HG03135 (cell line): ENCODE measurements around the gene MUC15.
"Not testable (repeated sequence)": the region's sequence is repeated elsewhere in the genome, so short reads cannot be mapped to it uniquely, and the experiment has no call there.

ENCODE experiments used
- ATAC-seq: cut with Tn5 transposase; IDR thresholded peaks from one replicate; pipeline ENCODE4 v1.9.1; 2021; ENCODE audit warnings: mild to moderate bottlenecking, moderate library complexity; ENCODE audit not compliant: unreplicated experiment

Gene MUC15, protein sequence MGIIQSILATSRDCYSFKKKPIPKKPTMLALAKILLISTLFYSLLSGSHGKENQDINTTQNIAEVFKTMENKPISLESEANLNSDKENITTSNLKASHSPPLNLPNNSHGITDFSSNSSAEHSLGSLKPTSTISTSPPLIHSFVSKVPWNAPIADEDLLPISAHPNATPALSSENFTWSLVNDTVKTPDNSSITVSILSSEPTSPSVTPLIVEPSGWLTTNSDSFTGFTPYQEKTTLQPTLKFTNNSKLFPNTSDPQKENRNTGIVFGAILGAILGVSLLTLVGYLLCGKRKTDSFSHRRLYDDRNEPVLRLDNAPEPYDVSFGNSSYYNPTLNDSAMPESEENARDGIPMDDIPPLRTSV

DNA sequence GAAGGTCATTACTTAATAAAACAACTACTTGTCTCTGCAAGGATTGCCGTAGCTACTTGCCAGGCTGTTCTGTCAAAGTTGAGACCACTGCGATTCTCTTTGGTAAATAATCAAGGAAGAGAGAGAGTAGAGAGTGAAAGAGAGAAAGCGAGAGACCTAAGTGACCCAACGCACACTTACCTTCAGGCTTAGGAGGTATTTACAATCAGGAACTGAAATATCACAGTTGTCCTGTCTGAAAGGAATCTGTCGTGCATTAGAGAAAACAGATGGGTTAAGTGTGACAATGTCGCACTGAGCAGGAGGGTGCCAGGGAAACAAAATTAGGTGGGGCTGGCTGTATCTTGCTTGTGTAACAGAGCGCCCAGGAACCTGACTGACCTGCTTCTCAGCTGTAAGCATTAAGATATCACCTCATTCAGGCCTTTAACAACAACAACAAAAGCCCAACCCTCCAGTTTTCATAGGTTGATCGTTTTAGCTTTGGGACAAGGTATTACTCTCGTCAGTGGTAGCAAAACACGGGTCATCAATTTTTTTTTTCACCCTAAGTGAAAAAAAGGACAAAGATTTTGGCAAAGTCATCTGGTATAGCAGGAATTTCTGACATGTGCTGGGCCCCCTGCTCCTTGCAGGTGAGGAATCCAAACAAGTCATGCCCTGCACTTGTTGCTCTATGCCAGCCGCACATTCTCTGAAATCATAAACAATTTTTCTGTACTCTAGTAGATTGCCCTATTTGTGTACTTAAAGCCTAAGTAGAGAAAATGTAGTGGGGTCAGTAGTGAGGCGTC is at the start of gene MUC15:
Gene MUC15 (minus strand): TSS at position 403 of the 794 bp plus-strand sequence. CDS start 5,169 bp downstream, outside the sequence.
- no peak for ATAC-seq

DNA sequence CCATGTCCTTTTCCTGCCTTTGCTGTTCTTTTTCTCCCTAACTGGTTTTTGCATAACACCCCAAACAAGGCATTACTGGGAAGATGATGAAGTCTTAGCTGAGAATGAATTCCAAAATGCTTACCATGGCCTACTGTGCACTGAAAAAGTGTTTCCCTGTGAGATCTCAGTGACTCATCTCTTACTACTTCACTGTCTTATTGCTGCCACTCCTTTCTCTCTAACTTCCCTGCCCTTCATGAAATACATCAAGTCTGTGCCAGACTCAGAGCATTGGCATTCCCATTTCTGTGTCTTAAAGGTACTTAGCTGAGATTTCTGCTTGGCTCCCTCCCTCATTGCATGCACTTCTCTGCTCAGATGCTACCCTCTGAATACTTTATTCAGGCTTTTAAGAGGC is 49.1 kb upstream of the MUC15 start:
- no peak for ATAC-seq

DNA sequence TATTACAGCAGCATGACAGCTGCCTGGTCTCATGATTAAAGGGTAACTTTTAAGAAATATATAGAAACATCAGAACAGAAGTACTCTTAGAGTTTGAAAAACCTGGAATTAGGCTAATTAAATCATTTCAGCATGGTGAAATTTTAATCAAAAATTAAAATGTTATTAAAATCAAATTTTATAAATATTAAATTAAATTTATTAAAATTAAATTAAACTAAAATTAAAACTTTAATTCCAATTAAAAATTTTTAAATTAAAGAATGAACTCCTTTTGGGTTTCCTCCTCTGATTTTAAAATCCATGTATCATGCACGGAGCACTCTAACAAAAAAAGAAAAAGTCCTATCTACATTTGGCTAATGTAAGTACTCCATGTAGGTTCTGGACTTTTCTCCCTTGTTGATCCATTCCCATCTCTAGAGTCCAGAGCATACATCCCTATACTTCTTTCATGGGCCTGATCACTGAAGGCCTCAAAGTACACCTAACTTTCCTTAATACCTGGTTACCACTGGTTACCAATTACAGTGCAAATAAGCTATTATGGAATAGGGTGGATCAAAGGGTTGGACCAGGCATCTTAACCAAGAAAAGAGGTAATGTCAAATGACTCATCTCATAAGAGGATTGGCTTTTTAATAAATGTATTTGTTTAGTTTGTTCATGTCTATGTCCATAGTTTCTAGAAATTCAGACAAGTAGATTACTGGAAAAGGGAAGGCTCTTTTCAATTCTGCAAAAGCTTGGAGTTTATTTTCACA is 48.4 kb upstream of the MUC15 start:
- ATAC-seq = no peak

DNA sequence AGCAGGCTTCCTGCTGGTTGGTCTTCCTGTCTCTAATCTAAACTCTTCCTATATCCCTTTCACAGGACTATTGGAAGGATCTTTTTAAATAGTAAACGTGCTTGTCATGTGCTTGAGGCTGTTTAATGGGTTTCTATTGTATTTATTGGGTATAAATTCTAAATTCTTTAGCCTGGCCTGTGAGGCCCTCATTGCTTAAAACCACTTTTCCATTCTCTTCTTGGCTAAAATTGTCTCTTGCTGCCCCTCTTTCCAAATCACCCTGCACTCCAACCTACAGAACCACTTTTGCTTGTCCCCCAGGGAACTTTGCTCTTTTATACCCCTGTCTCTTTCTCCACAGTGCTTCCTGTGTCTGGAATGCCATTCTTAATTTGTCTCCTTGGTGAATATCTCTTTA is 46.4 kb upstream of the MUC15 start:
- no peak for ATAC-seq

DNA sequence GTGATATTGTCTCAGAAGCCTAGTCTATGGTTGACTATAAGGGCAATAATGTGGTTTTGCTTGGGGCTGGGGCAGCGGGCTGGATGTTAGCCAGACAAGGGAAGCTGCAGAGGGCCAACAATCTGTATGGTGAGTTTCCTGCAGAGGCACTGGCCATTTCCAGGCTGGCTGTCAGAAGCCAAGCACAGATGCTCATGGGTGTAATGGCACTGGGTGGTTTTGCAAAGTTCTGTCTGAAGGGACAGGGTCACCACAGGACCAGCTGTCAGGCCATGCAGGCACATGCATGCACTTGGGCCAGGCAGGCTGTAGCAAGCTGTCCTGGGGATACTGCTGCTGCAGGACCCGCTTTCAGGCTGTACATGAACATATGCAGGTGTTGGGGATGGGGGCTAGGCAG is 41.7 kb upstream of the MUC15 start:
- no peak for ATAC-seq

DNA sequence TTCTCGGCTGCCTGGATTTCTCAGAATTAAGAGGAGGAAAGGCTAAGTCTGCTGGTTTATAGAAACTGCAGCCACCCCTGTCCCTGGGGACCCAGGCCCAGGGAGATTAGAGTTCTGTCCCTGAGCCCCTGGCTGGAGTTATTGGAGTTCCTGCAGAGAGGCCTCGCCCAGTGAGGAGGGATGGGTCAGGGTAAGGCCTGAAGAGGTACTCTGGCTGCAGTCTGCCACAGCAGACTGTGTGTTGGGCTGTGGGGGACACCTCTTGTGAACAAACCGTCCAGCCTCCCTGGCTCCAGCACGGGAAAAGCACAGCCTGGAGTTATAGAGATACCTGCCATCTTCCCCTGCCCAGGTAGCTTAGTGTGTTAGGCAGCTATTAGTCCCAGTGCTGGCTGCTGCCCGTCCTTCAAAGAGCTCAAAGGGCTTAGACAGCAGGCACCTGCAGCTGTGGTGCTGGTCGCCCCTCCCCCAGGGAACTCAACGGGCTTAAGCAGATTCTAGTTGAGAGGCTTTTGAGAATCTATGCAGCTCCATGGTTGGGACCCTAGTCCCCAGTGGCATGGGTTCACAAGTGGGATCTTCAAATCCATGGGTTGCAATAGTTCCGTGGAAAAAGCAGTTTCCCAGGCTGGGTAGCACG is 36.6 kb upstream of the MUC15 start:
- no peak for ATAC-seq

DNA sequence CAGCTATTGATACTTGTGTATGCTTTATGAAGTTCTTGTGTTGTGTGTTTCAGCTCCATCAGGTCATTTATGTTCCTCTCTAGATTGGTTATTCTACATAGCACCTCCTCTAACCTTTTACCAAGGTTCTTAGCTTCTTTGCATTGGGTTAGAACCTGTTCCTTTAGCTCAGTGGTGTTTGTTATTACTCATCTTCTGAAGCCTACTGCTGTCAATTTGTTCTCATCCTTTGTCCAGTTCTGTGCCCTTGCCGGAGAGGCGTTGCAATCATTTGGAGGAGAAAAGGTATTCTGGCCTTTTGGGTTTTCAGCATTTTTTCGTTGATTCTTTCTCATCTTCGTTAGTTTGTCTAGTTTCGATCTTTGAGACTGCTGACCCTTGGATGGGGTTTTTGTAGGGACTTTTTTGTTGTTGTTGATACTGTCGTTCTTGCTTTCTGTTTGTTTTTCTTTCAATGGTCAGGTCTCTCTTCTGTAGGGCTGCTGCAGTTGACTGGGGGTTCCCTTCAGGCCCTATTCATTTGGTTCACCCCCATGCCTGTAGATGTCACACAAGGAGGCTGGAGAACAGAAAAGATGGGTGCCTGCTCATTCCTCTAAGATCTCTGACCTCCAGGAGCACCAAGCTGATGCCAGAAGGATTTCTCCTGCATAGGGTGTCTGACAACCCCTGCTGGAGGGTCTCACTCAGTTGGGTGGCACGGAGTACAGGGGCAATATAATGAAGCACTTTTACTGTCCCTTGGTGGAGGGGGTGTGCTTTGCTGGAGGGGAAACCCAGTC is 35.9 kb upstream of the MUC15 start:
- ATAC-seq = no peak

DNA sequence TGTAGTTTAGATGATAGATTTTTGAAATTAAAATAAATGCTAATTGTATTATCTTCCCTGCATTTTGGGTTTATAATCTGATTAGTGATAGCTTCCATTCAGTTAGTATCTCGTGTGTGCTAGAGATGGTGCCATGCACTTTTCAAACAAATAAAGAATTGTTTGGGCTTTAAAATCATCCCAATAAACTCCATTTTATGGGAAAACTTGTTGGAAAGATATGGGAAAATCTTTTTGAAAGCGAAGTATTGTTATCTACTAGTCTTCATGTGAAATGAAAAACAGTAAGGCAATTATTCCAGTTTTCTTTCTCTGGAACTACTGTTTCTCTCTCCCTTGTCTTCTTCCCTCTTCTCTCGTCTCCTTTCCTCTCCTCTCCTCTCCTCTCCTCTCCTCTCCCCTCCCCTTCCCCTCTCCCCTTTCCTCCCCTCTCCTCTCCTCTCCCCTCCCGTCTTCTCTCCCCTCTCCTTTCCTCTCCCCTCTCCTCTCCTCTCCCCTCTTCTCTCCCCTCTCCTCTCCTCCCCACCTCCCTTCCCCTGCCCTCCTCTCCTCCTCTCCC is 27.9 kb upstream of the MUC15 start:
- ATAC-seq = no peak

DNA sequence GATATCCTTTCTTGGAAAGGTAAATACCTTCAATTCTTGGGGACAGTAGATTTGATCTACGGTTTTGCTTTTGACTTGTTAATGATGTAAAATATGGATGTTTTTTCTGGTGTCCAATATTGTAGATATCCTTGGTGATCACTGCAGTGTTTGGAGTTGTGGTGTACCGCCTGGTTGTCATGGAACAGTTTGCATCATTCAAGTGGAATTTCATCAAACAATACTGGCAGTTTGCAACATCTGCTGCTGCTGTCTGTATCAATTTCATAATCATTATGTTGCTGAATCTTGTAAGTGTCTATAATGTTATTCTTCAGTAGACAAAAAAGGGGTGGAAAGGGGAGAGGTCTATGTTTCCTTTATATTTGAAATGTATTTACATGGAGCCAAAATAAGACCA is 27.4 kb upstream of the MUC15 start:
- ATAC-seq = no peak

DNA sequence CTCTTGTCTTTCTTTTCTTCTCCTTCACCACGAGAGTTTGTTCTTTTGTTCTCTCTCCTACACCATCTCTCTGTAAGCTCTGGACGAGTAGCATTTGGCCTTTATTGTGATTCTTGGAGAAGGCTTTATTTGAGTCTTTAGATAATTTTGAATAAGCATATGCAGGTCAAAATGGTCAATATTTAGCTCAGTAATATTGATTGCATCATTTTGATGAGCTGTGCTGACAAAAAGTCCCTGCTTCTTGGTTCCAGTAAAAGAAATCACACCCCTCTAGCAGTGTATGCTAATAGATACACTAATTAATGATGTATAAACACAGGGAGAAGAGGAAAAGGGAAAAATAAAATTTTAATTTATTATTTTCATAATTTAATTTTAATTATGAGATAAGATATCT is 25.8 kb upstream of the MUC15 start:
- no peak for ATAC-seq

DNA sequence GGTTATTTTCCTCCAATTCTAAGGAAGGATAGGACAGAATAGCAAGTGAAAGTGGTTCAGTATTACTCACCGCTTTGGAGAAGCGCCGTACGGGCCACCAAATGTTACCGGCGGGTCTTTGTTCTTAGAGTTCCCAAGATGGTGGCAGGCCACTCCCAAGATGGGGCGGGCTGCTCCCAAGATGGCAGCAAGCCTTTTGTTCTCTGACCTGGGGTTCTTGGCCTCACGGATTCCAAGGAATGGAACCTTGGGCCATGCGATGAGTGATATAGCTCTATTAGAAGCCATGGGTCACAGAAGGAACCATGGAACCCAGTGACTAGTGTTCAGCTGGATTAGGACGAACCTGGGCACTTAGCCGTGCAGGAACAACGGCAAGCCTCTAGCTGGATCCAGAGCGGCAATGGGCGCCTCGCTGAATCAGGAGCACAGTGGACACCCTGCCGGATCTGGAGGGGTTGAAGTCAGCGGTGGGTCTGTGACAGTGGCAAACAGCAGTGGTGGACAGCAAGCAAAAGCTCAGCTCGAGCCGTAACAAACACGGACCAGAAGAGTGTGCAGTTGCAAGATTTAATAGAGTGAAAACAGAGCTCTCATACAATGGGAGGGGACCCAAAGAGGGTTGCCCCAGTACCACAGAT is 25.1 kb upstream of the MUC15 start:
- ATAC-seq = not testable (repeated sequence)

DNA sequence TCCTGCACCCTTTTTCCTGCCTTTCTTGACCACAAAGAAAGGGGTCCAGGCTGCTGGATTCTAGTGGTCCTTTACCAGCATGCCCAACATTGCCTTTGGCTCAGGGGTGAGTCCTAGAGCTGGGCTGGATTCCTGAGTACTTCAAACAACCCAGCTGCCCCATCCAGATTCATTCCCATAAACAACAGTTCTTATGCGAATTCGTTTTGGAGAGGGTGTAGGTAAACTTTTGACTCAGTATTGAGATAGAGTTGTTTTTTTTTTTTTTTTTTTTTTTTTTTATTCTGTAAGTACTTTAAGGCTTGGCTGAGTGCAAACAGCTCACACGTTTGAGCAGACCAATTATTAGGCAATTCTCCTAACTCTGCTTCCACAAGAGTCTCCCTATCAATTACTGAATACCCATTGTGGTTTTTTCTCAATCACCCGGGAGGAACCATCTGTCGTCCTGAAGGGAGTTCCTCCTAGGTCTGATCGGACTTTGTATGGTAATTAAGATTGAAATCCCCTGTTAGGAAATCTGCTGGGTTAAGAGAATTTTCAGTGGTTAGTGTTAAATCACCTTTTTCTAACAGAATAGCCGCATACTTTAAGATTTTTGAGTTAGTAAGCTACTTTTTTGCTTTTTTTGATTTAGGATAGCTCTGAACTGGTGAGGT is 23.3 kb upstream of the MUC15 start:
- not testable (repeated sequence) for ATAC-seq

DNA sequence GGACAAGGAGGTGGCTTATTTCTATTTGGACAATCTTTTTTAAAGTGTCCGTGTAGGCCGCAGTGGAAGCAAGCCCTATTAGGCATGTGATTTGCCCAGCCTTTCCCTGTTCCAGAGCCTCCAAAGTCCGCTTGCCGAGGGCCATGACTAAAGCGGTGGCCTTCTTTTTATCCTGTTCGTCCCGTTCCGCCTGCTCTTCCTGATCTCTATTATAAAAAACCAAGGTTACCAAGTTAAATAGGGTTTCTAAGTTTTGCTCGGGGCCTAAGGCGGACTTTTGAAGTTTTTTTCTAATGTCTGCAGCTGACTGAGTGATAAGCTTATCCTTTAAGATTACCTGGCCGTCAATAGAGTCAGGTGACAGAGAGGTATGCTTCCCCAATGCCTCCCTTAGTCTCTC is 21.6 kb upstream of the MUC15 start:
- no peak for ATAC-seq

DNA sequence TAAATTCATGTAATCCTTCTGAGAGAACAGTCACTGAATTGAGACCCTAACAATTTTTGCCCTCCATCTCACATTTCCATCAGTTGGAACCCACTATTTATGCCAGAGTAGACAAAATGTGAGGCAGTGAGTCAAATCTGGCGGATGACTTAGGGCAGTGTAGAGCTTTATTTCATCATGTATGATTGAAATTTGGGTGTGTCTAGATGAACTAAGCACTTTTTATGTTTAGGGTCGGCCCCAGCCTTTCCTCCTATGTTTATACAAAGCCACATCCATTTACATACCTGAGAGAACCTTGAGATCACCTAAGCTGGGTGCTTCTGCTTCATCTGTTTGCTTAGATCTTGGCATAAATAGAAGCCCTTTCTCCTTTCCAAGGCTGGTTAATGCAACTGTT is 15.0 kb upstream of the MUC15 start:
- no peak for ATAC-seq

DNA sequence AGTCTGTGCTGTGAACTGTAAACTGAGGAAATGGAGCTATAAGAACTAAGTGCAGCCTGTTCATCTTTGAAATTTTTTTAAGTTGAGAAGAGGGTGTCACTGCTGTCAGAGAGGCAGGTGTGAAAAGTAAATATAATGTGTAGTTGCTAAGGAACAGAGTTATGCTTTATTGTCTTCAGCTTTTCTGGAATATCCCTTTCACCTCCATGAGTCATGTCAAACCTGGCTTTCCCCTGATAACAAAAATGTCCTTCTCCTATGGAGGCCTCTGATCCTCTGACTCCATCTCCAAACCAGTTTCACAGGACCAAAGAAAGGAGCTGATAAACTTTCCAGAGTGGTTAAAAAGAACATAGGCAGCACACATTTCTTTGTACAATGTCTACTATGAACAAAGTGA is 12.8 kb upstream of the MUC15 start:
- ATAC-seq = no peak

DNA sequence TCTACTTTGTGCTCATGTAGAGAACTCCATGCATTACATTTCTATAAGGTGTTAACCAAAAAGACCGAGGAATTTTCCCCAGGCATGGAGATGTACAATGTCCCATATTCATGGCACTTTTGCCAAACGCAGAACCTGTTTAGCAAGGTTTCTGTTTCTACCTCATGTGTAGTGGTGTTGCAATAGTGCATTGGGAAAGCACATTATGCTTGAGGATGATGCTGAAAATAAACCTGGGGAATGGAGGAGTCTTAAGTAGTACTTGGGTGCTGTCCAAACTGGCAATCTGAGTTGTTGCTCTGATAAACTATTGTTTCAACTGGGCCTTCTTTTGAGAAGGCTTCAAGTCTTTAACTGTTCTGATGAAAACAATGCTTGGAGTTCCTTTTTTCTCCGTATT is 11.5 kb upstream of the MUC15 start:
- no peak for ATAC-seq

DNA sequence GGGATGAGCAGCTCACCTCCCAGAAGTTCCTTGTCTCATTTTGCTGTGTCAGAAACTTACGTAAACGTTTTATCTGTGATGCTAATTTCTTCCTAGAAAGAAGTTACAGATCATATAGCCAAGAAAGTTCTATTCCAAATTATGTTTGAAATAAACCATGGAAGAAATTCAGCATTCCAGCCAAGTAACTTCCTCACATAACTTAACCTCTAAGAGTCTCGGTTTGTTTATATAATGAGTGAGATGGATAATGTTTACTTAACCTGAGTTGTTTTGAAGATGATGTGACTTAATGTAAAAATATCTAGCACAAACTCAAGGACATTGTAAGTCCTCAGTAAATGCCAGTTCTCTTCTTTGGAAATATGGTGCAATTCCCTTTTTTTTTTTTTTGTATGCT is 8.9 kb upstream of the MUC15 start:
- ATAC-seq = no peak

DNA sequence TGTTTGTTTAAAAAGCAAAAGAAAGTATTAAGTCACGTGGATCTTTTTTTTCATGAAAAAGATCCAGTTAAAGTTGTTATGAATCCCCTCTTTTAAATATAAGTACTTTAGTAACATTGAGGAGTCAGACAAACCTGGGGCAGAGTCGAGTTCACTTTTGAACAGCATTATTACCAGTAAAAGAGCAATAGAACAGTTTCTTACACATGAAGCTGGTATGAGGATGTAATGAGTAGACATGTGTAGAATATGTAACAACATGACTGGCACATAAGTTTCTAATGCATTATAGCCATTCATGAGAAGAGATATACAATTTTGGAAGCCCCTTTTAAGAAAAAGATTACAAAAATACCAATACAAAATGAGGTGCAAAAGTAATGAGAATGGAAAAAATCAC is 7.6 kb upstream of the MUC15 start:
- no peak for ATAC-seq
